Right kidney (tissue), 1 donor: Measurements from ENCODE around the gene MEOX2.

Source experiments
- DNase-seq: peaks from one replicate; pipeline ENCODE4 v3.0.0-alpha.2; 2016

The MEOX2 gene

GRCh38 chr7:15612205-15612604 lies 74.3 kb downstream of the MEOX2 start:
- DNase-seq: no peak

- DNase-seq: no peak
These were observed 76.0 kb downstream of the MEOX2 start for GRCh38 chr7:15610503-15610902.

GRCh38 chr7:15609287-15609686 lies 77.2 kb downstream of the MEOX2 start:
- DNase-seq: no peak

GRCh38 chr7:15607529-15608210 lies 78.8 kb downstream of the MEOX2 start:
- DNase-seq: no peak

- no peak for DNase-seq
These were observed 79.9 kb downstream of the MEOX2 start for GRCh38 chr7:15606561-15606960.

GRCh38 chr7:15604166-15604565 lies 82.3 kb downstream of the MEOX2 start:
- DNase-seq: no peak

- DNase-seq: no peak
These were observed 83.4 kb downstream of the MEOX2 start for GRCh38 chr7:15603124-15603523.

- no peak for DNase-seq
These were observed 84.2 kb downstream of the MEOX2 start for GRCh38 chr7:15602236-15602635.

- no peak for DNase-seq
These were observed 85.3 kb downstream of the MEOX2 start for GRCh38 chr7:15601175-15601574.

GRCh38 chr7:15600298-15600697 lies 86.2 kb downstream of the MEOX2 start:
- DNase-seq: no peak

- DNase-seq: no peak
These were observed 92.0 kb downstream of the MEOX2 start for GRCh38 chr7:15594461-15594860.

GRCh38 chr7:15593382-15593781 lies 93.1 kb downstream of the MEOX2 start:
- DNase-seq: no peak

GRCh38 chr7:15586266-15586665 lies 100.2 kb downstream of the MEOX2 start:
- DNase-seq: no peak

- DNase-seq: no peak
These were observed 101.9 kb downstream of the MEOX2 start for GRCh38 chr7:15584575-15584974.

- DNase-seq: no peak
These were observed 103.7 kb downstream of the MEOX2 start for GRCh38 chr7:15582773-15583172.

GRCh38 chr7:15581352-15581951 lies 105.0 kb downstream of the MEOX2 start:
- DNase-seq: no peak

GRCh38 chr7:15580604-15581351 lies 105.7 kb downstream of the MEOX2 start:
- DNase-seq: no peak

- no peak for DNase-seq
These were observed 108.9 kb downstream of the MEOX2 start for GRCh38 chr7:15577600-15577999.

GRCh38 chr7:15571301-15571878 lies 115.1 kb downstream of the MEOX2 start:
- DNase-seq: no peak

GRCh38 chr7:15567652-15568051 lies 118.8 kb downstream of the MEOX2 start:
- no peak for DNase-seq

GRCh38 chr7:15567036-15567435 lies 119.4 kb downstream of the MEOX2 start:
- no peak for DNase-seq

- no peak for DNase-seq
These were observed 120.0 kb downstream of the MEOX2 start for GRCh38 chr7:15566476-15566875.

GRCh38 chr7:15561835-15562234 lies 124.6 kb downstream of the MEOX2 start, which contains the start of gene AGMO:
AGMO (minus strand) TSS chr7:15562015.
- DNase-seq: no peak
